IMR-90 (cell line): ENCODE measurements around the gene TNFRSF4. TPM values are rescaled to one million over a fixed set of nuclear protein-coding genes. Genes with fewer than 3 reads are reported as not detected.

Experiments
- ATAC-seq: fragments of 200-7000 bp; cut with Tn5 transposase; 2 replicates; pipeline ENCODE4 v1.9.1; 2020; ENCODE audit warnings: low read depth, mild to moderate bottlenecking, moderate library complexity
- BruUV-seq: library from RNA; stranded (reverse); fragments of 400-500 nt; replicated peaks from 2 replicates; lab custom pipeline; 2021; lab: Mats Ljungman, UMichigan
- CTCF ChIA-PET: fragments of 300-600 bp; formaldehyde crosslinking; extraction: SDS; loops from one replicate; lab custom pipeline; 2021; ENCODE audit warnings: antibody characterized with exemption; lab: Yijun Ruan, JAX
- POLR2A ChIA-PET: fragments of 300-600 bp; sonication (Branson Sonifier 250); formaldehyde crosslinking; loops from one replicate; lab custom pipeline; 2022; ENCODE audit warnings: antibody characterized with exemption; ENCODE audit not compliant: unreplicated experiment; lab: Charles Lee
- DNase-seq: peaks from one replicate; pipeline ENCODE4 v3.0.0; 2013
- H2AFZ ChIP-seq: replicated peaks from 2 replicates; pipeline ENCODE3; 2013; ENCODE audit warnings: low read length, mild to moderate bottlenecking; ENCODE audit not compliant: poor library complexity
- H2AK5ac ChIP-seq: 2 replicates; pipeline ENCODE4 v1.6.1; 2013; ENCODE audit warnings: low read depth, low read length, inconsistent platforms
- H2AK9ac ChIP-seq: replicated peaks from 2 replicates; pipeline ENCODE3; 2013; ENCODE audit warnings: mild to moderate bottlenecking, low read depth, low read length, moderate library complexity; ENCODE audit not compliant: poor library complexity
- H2BK120ac ChIP-seq: 2 replicates; pipeline ENCODE4 v1.6.1; 2013; ENCODE audit warnings: low read depth, low read length, inconsistent platforms
- H2BK15ac ChIP-seq: 3 replicates; pipeline ENCODE4 v1.6.1; 2013; ENCODE audit warnings: low read depth, low read length, inconsistent platforms
- H2BK20ac ChIP-seq: 2 replicates; pipeline ENCODE4 v1.6.1; 2013; ENCODE audit warnings: low read depth, mild to moderate bottlenecking, inconsistent platforms, low read length, moderate library complexity
- H2BK5ac ChIP-seq: 2 replicates; pipeline ENCODE4 v1.6.1; 2013; ENCODE audit warnings: mild to moderate bottlenecking, low read depth, low read length, inconsistent platforms; ENCODE audit not compliant: poor library complexity, severe bottlenecking
- H3K14ac ChIP-seq: replicated peaks from 2 replicates; pipeline ENCODE4 v1.6.1; 2013; ENCODE audit warnings: low read depth, low read length, inconsistent platforms
- H3K18ac ChIP-seq: 2 replicates; pipeline ENCODE4 v1.6.1; 2013; ENCODE audit warnings: low read depth, low read length, control low read depth
- H3K23ac ChIP-seq: 2 replicates; pipeline ENCODE4 v1.6.1; 2013; ENCODE audit warnings: low read depth, low read length, inconsistent platforms
- H3K27ac ChIP-seq: 2 replicates; pipeline ENCODE4 v1.5.1; 2013; ENCODE audit warnings: mild to moderate bottlenecking, control low read depth, low read length; ENCODE audit not compliant: insufficient read depth
- H3K27me3 ChIP-seq: 2 replicates; pipeline ENCODE4 v1.6.1; 2013; ENCODE audit warnings: low read length; ENCODE audit not compliant: control insufficient read depth, insufficient read depth
- H3K36me3 ChIP-seq: 2 replicates; pipeline ENCODE4 v1.6.1; 2013; ENCODE audit warnings: low read length, mixed read lengths; ENCODE audit not compliant: control insufficient read depth, insufficient read depth
- H3K4ac ChIP-seq: 2 replicates; pipeline ENCODE4 v1.6.1; 2013; ENCODE audit warnings: low read depth, low read length, inconsistent platforms
- H3K4me1 ChIP-seq: 2 replicates; pipeline ENCODE4 v1.6.1; 2013; ENCODE audit warnings: low read length, mixed read lengths; ENCODE audit not compliant: control insufficient read depth, insufficient read depth
- H3K4me2 ChIP-seq: 2 replicates; pipeline ENCODE4 v1.6.1; 2013; ENCODE audit warnings: low read depth, mild to moderate bottlenecking, control low read depth, low read length, moderate library complexity
- H3K4me3 ChIP-seq: 2 replicates; pipeline ENCODE4 v1.5.1; 2013; ENCODE audit warnings: low read depth, mild to moderate bottlenecking, control low read depth, low read length, moderate library complexity; ENCODE audit not compliant: insufficient read depth
- H3K56ac ChIP-seq: 2 replicates; pipeline ENCODE4 v1.6.1; 2013; ENCODE audit warnings: low read length, inconsistent platforms; ENCODE audit not compliant: insufficient read depth; ENCODE audit errors: extremely low read depth
- H3K79me1 ChIP-seq, 2 experiments: 2 replicates each; pipeline ENCODE4 v1.6.1; 2013; ENCODE audit warnings: low read length in 2 of 2, inconsistent platforms in 1 of 2, low read depth in 1 of 2
- H3K9ac ChIP-seq: 2 replicates; pipeline ENCODE4 v1.6.1; 2013; ENCODE audit warnings: low read depth, low read length, control low read depth
- H3K9me1 ChIP-seq: 2 replicates; pipeline ENCODE4 v1.6.1; 2013; ENCODE audit warnings: low read length, inconsistent platforms; ENCODE audit not compliant: insufficient read depth
- H3K9me3 ChIP-seq: 2 replicates; pipeline ENCODE4 v1.6.1; 2013; ENCODE audit warnings: low read length; ENCODE audit not compliant: control insufficient read depth, insufficient read depth
- H4K20me1 ChIP-seq: 2 replicates; pipeline ENCODE4 v1.6.1; 2013; ENCODE audit warnings: low read length, inconsistent platforms; ENCODE audit not compliant: insufficient read depth
- H4K5ac ChIP-seq: 2 replicates; pipeline ENCODE4 v1.6.1; 2013; ENCODE audit warnings: mild to moderate bottlenecking, low read depth, low read length, control low read depth
- H4K8ac ChIP-seq, 2 experiments: 2 replicates each; pipeline ENCODE4 v1.6.1; 2013; ENCODE audit warnings: low read depth in 2 of 2, low read length in 2 of 2, control low read depth in 1 of 2, inconsistent platforms in 1 of 2
- H4K91ac ChIP-seq: 2 replicates; pipeline ENCODE4 v1.6.1; 2013; ENCODE audit warnings: low read depth, low read length, inconsistent platforms; ENCODE audit not compliant: insufficient read depth
- BHLHE40 ChIP-seq: fragments of 150-350 bp; IDR thresholded peaks from 2 replicates; pipeline ENCODE4 v1.6.1; 2016; ENCODE audit warnings: mild to moderate bottlenecking, low read depth, low read length
- CEBPB ChIP-seq: IDR thresholded peaks from 2 replicates; pipeline ENCODE4 v1.6.1; 2012; ENCODE audit warnings: low read depth, low read length, improper control_type of control experiment
- CHD1 ChIP-seq: IDR thresholded peaks from 2 replicates; pipeline ENCODE4 v1.6.1; 2012; ENCODE audit warnings: low read depth, low read length, improper control_type of control experiment
- FOS ChIP-seq: fragments of 150-350 bp; IDR thresholded peaks from 2 replicates; pipeline ENCODE4 v1.6.1; 2016; ENCODE audit warnings: low read depth, low read length
- MAFK ChIP-seq: IDR thresholded peaks from 2 replicates; pipeline ENCODE4 v1.6.1; 2012; ENCODE audit warnings: low read depth, low read length, improper control_type of control experiment
- MAZ ChIP-seq: IDR thresholded peaks from 2 replicates; pipeline ENCODE4 v1.6.1; 2012; ENCODE audit warnings: low read depth, mild to moderate bottlenecking, low read length, improper control_type of control experiment, moderate library complexity, borderline replicate concordance
- MXI1 ChIP-seq: IDR thresholded peaks from 2 replicates; pipeline ENCODE4 v1.6.1; 2012; ENCODE audit warnings: low read depth, mild to moderate bottlenecking, low read length, moderate library complexity, borderline replicate concordance
- NFE2L2 ChIP-seq: fragments of 150-350 bp; IDR thresholded peaks from 2 replicates; pipeline ENCODE4 v1.6.1; 2016; ENCODE audit warnings: low read depth, mild to moderate bottlenecking, low read length
- POLR2A ChIP-seq: IDR thresholded peaks from 2 replicates; pipeline ENCODE4 v1.6.1; 2012; ENCODE audit warnings: mild to moderate bottlenecking, low read depth, low read length
- RCOR1 ChIP-seq: IDR thresholded peaks from 2 replicates; pipeline ENCODE4 v1.6.1; 2012; ENCODE audit warnings: mild to moderate bottlenecking, low read length, improper control_type of control experiment; ENCODE audit not compliant: insufficient replicate concordance
- SMC3 ChIP-seq: fragments of 150-350 bp; IDR thresholded peaks from 2 replicates; pipeline ENCODE4 v1.6.1; 2016; ENCODE audit warnings: low read depth, mild to moderate bottlenecking, antibody characterized with exemption, low read length, moderate library complexity
- WGBS, 2 experiments: methylation state at CpG; one replicate each; pipeline versions ENCODE4 v1.1.5 to v1.1.7; 2013; ENCODE audit warnings: missing lambda C conversion rate in 2 of 2; ENCODE audit not compliant: insufficient read length in 1 of 2; ENCODE audit errors: extremely low coverage in 2 of 2; 5-methylcytosine and 5-hydroxymethylcytosine counted together
- dilution Hi-C: fragments of 300-500 bp; cut with HindIII; formaldehyde crosslinking; loops from one replicate; pipeline ENCODE4 v1.14.3; 2018; ENCODE audit warnings: low sequenced_read_pairs; ENCODE audit not compliant: unreplicated experiment
- in situ Hi-C: fragments of 300-500 bp; cut with MboI; formaldehyde crosslinking; loops from 3 replicates; pipeline ENCODE4 v1.14.3; 2019; ENCODE audit warnings: low sequenced_read_pairs, inconsistent platforms, mixed read lengths
- intact Hi-C: fragments of 100-400 bp; cut with micrococcal nuclease; formaldehyde crosslinking; loops from 2 replicates; pipeline ENCODE4 v1.10.0; 2022
- polyA plus RNA-seq, 3 experiments: library from polyadenylated mRNA; depleted of rRNA; stranded (reverse); fragments of >200 nt; gene quantifications; 2 replicates each; pipeline ENCODE4 v1.2.3, GENCODE V29; 2012; ENCODE audit warnings: low replicate concordance in 1 of 3
- total RNA-seq: library from RNA; depleted of rRNA; stranded (reverse); fragments of >200 nt; gene quantifications from 2 replicates; pipeline ENCODE4 v1.2.3, GENCODE V29; 2012
- TF ChIP-seq, protein P1 (sequence below): fragments of 150-350 bp; IDR thresholded peaks from 2 replicates; pipeline ENCODE4 v1.6.1; 2017; ENCODE audit warnings: mild to moderate bottlenecking, antibody characterized with exemption, low read length, low read depth

TNFRSF4 gene
- total and polyA plus RNA-seq, 2 of the 4 experiments (the other 2 are of a cell fraction), result 0.15 TPM; not detected in 1

DNA sequence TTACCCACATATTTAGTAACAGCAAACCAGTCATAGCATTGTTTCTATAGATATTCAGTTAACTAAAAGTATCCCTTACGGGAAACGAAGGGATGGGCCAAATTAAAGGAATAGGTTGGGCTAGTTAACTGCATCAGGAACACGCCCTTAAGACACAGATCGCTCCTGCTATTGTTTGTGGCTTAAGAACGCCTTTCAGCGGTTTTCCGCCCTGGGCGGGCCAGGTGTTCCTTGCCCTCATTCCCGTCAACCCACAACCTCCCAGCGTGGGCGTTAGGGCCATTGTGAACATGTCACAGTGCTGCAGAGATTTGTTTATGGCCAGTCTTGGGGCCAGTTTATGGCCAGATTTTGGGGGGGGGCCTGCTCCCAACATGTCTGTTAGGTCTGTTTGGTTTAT, 22.2 kb downstream of the TNFRSF4 start:
- no peak overlapping the region for H2AFZ ChIP-seq
- no peak overlapping the region for H2BK120ac ChIP-seq
- CTCF ChIA-PET, result no interaction called here
- no peak overlapping the region for H2BK15ac ChIP-seq
- no peak overlapping the region for H2AK9ac ChIP-seq
- DNase-seq (no peak), ATAC-seq (no peak)
- no peaks in the 10 kb centered on the region for H3K36me3 ChIP-seq
- no peak overlapping the region for H3K27ac ChIP-seq
- intact Hi-C loops, result no loop called here
- H3K23ac ChIP-seq, result no peak overlapping the region
- H3K9me3 ChIP-seq, result peaks cover 11% of the 10 kb centered on the region
- H3K18ac ChIP-seq, result no peak overlapping the region
- no peak overlapping the region for H3K4me3 ChIP-seq
- H4K20me1 ChIP-seq, result no peaks in the 10 kb centered on the region
- no peak overlapping the region for H3K4ac ChIP-seq
- in situ Hi-C loops, result no loop called here
- H3K4me1 ChIP-seq, result no peaks in the 10 kb centered on the region
- WGBS, 2 experiments, result 72% methylated on average over 5 of the region's 11 CpGs; no CpG with 5 or more reads in 1 of the 2 experiments
- no peak overlapping the region for H2BK5ac ChIP-seq
- POLR2A ChIA-PET, result no interaction called here
- H3K9ac ChIP-seq, result no peak overlapping the region
- no peak overlapping the region for H4K5ac ChIP-seq
- H2BK20ac ChIP-seq, result no peak overlapping the region
- no peak overlapping the region for H3K4me2 ChIP-seq
- no peak overlapping the region for H2AK5ac ChIP-seq
- no peak for TF ChIP-seq CEBPB
- TF ChIP-seq MAFK, result no peak
- TF ChIP-seq FOS, result no peak
- TF ChIP-seq SMC3, result no peak
- TF ChIP-seq, protein P1, sequence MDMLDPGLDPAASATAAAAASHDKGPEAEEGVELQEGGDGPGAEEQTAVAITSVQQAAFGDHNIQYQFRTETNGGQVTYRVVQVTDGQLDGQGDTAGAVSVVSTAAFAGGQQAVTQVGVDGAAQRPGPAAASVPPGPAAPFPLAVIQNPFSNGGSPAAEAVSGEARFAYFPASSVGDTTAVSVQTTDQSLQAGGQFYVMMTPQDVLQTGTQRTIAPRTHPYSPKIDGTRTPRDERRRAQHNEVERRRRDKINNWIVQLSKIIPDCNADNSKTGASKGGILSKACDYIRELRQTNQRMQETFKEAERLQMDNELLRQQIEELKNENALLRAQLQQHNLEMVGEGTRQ, result no peak
- no peak for TF ChIP-seq BHLHE40
- TF ChIP-seq NFE2L2, result no peak
- no peak for TF ChIP-seq POLR2A
- TF ChIP-seq MXI1, result no peak
- TF ChIP-seq MAZ, result no peak
- TF ChIP-seq RCOR1, result no peak
- no peak for TF ChIP-seq CHD1
- H3K56ac ChIP-seq, result no peak overlapping the region
- H3K27me3 ChIP-seq, result no peaks in the 10 kb centered on the region
- no peak overlapping the region for H4K8ac ChIP-seq
- H4K91ac ChIP-seq, result no peak overlapping the region
- no peaks in the 10 kb centered on the region for H3K9me1 ChIP-seq
- no TSS peak for BruUV-seq
- dilution Hi-C loops, result no loop called here
- H3K14ac ChIP-seq, result no peak overlapping the region
- H3K79me1 ChIP-seq, result no peaks in the 10 kb centered on the region
